Measurements from ENCODE around the gene CD8B2.
"Not testable (repeated sequence)": the region's sequence is repeated elsewhere in the genome, so short reads cannot be mapped to it uniquely, and the experiment has no call there.

GRCh38 chr2:106486551-106487385 is at the start of gene CD8B2:
- TF ChIP-seq EZH2phosphoT487 (IDR thresholded peaks at IDR 0.05; ENCODE audit: borderline replicate concordance, low read depth); TAF1 (IDR thresholded peaks at IDR 0.05; ENCODE audit: borderline replicate concordance, low read depth, low read length); USF2 (IDR thresholded peaks at IDR 0.05; ENCODE audit: borderline replicate concordance, low read depth, low read length); CTCF (IDR thresholded peaks at IDR 0.05); PBX3 (IDR thresholded peaks at IDR 0.05); EP300 (IDR thresholded peaks at IDR 0.05; ENCODE audit: borderline replicate concordance in 1 of 2, low read depth in 1 of 2, low read length in 1 of 2); MXI1 (IDR thresholded peaks at IDR 0.05; ENCODE audit: low read depth, low read length); TEAD4 (IDR thresholded peaks at IDR 0.05; ENCODE audit: borderline replicate concordance, insufficient read depth): not testable (repeated sequence)

Measured in SK-N-SH (cell line).